Activated CD8-positive, alpha-beta memory T cell treated with anti-CD3 and anti-CD28 coated beads, Interleukin-2, amount 50 U/mL, for 24 hours (primary cell): ENCODE measurements around the gene NCAPG.

ENCODE experiments used
- DNase-seq: peaks from one replicate; pipeline ENCODE4 v3.0.0-alpha.2; 2020; ENCODE audit errors: extremely low read depth

The NCAPG gene

GRCh38 chr4:17810260-17811077 lies at the start of gene NCAPG, which contains the start of gene DCAF16:
Gene NCAPG, plus strand, starts transcription at chr4:17810979. Its CDS starts 99 bp downstream, at chr4:17811078.
Gene DCAF16, minus strand, starts transcription at chr4:17810757. Its CDS starts 6,616 bp downstream, at chr4:17804141.
- DNase-seq = peak; percentile 99

GRCh38 chr4:17761062-17761461 lies 49.7 kb upstream of the NCAPG start:
- no peak for DNase-seq

GRCh38 chr4:17762726-17763125 lies 48.1 kb upstream of the NCAPG start:
- DNase-seq = no peak

- no peak for DNase-seq
Measured at GRCh38 chr4:17763416-17763815, 47.4 kb upstream of the NCAPG start.

GRCh38 chr4:17763931-17764330 lies 46.8 kb upstream of the NCAPG start:
- DNase-seq = no peak

- DNase-seq = no peak
Measured at GRCh38 chr4:17765514-17766286, 45.1 kb upstream of the NCAPG start.

- DNase-seq = no peak
Measured at GRCh38 chr4:17766826-17767458, 43.8 kb upstream of the NCAPG start.

- no peak for DNase-seq
Measured at GRCh38 chr4:17769406-17770174, 41.2 kb upstream of the NCAPG start.

GRCh38 chr4:17770845-17771244 lies 39.9 kb upstream of the NCAPG start:
- no peak for DNase-seq

GRCh38 chr4:17771284-17771908 lies 39.4 kb upstream of the NCAPG start:
- no peak for DNase-seq

GRCh38 chr4:17773135-17773698 lies 37.6 kb upstream of the NCAPG start:
- DNase-seq = no peak

- DNase-seq = no peak
Measured at GRCh38 chr4:17778431-17778830, 32.3 kb upstream of the NCAPG start.

GRCh38 chr4:17780501-17781299 lies 30.1 kb upstream of the NCAPG start:
- no peak for DNase-seq

- no peak for DNase-seq
Measured at GRCh38 chr4:17781300-17782287, 29.2 kb upstream of the NCAPG start, which contains the start of gene FAM184B. Gene FAM184B, minus strand, starts transcription at chr4:17781621. Its CDS starts 322 bp downstream, at chr4:17781299.

- no peak for DNase-seq
Measured at GRCh38 chr4:17785858-17786257, 24.9 kb upstream of the NCAPG start.

- DNase-seq = no peak
Measured at GRCh38 chr4:17786567-17786966, 24.2 kb upstream of the NCAPG start.

- DNase-seq = no peak
Measured at GRCh38 chr4:17787315-17787714, 23.5 kb upstream of the NCAPG start.

GRCh38 chr4:17788956-17789355 lies 21.8 kb upstream of the NCAPG start:
- no peak for DNase-seq

GRCh38 chr4:17794730-17795129 lies 16.0 kb upstream of the NCAPG start:
- no peak for DNase-seq
